HG02678 (cell line): ENCODE results near the gene LCN12.
A peak's percentile ranks its signal among the peaks of the same experiment; 100 is the strongest.

Source experiments
- ATAC-seq: cut with Tn5 transposase; IDR thresholded peaks from one replicate; pipeline ENCODE4 v1.9.1; 2021; ENCODE audit warnings: mild to moderate bottlenecking, moderate library complexity; ENCODE audit not compliant: unreplicated experiment

The LCN12 gene

GRCh38 chr9:136944519-136945332 lies 7.3 kb upstream of the LCN12 start, which contains the start of the genes C8G and FBXW5:
Gene C8G (plus strand): TSS chr9:136945243. CDS start chr9:136945321, 78 bp downstream.
Gene FBXW5 (minus strand): TSS chr9:136944738. CDS start chr9:136944083, 655 bp downstream.
- peak; percentile 77 for ATAC-seq

- no peak for ATAC-seq
These were observed 6.5 kb upstream of the LCN12 start for GRCh38 chr9:136945333-136946227.

- no peak for ATAC-seq
These were observed 5.6 kb upstream of the LCN12 start for GRCh38 chr9:136946228-136947027.

GRCh38 chr9:136947028-136947891 lies 4.8 kb upstream of the LCN12 start:
- ATAC-seq = no peak

- no peak for ATAC-seq
These were observed 4.0 kb upstream of the LCN12 start for GRCh38 chr9:136947955-136948510.

GRCh38 chr9:136949239-136949816 lies 2.7 kb upstream of the LCN12 start:
- no peak for ATAC-seq

- peak; percentile 86 for ATAC-seq
These were observed 2.0 kb upstream of the LCN12 start for GRCh38 chr9:136949817-136950655.

- no peak for ATAC-seq
These were observed 1.3 kb upstream of the LCN12 start for GRCh38 chr9:136950656-136951276.

GRCh38 chr9:136952321-136952850 lies 313 bp downstream of the LCN12 start:
- ATAC-seq = no peak

- ATAC-seq = no peak
These were observed 1.1 kb downstream of the LCN12 start for GRCh38 chr9:136952876-136953770.

GRCh38 chr9:136953771-136954269 lies 1.7 kb downstream of the LCN12 start:
- ATAC-seq = no peak

- no peak for ATAC-seq
These were observed 2.4 kb downstream of the LCN12 start for GRCh38 chr9:136954270-136955083.

- ATAC-seq = no peak
These were observed 3.3 kb downstream of the LCN12 start for GRCh38 chr9:136955202-136955942.

GRCh38 chr9:136955943-136956335 lies 3.9 kb downstream of the LCN12 start:
- ATAC-seq = no peak

GRCh38 chr9:136956604-136957003 lies 4.5 kb downstream of the LCN12 start:
- no peak for ATAC-seq
